Stimulated activated CD8-positive, alpha-beta memory T cell treated with anti-CD3 and anti-CD28 coated beads, Interleukin-15, amount 100 ng/mL, for 24 hours (primary cell): ENCODE measurements around the gene CWH43.
"Not testable (repeated sequence)": the region's sequence is repeated elsewhere in the genome, so short reads cannot be mapped to it uniquely, and the experiment has no call there.

Source experiments
- DNase-seq: peaks from one replicate; pipeline ENCODE4 v3.0.0-alpha.2; 2020; ENCODE audit warnings: low read depth

CWH43 gene

DNA sequence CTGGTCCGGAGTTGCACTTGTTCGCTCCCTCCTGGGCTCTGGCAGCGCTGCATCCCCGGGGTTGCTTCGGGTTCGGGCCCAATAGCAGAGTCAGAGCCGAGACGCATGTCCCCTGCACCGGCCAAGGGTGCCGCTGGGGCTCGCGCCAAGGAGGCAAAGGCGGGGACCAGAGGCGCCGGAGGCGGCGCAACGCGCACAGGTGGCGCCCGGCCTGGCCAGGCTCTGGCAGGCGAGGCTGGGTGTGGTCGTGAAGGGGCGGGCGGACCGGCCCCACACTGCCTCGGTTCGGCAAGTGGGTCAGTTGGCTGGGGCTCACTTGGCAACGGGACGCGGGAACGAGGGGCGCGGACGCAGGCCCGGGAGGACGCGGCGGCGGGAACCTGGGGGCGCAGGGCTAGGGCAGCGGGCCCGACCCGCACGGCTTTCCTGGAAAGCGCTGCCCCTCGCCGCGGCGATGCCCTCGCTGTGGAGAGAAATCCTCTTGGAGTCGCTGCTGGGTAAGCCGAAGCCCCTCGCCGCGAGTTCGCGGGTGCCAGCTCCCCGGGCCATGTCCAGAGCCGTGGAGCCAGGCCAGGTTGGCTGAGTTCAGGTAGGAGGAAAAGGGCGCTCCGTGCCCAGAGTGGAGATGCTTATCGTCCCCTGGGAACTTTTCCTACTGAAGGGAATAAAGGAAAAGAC, at the start of gene CWH43:
TSS of gene CWH43 (plus strand) at position 300 of the 678 bp plus-strand sequence. CDS start at position 455, 155 bp downstream.
- no peak for DNase-seq

- no peak for DNase-seq
These were observed 49.0 kb upstream of the CWH43 start for GRCh38 chr4:48937033-48937432.

DNA sequence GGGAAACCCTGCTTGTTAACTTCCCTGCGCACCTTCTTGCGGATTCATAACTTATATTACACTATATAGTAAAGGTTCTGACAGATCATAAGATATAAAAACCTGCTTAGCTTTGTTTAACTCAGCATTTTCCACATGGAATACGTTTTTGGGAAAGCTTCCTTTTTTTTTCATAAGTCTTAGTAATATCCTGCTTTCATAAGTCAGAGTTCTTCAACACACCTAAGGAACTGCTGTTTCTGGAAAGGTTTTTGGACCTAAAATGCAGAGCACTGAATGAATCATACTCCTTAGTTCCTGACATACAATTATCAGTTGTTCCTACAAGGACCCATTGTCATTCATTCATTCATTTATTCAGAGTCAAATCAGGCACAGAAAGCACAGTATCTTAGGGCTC, 47.2 kb upstream of the CWH43 start:
- DNase-seq, result no peak

- no peak for DNase-seq
These were observed 46.3 kb upstream of the CWH43 start for GRCh38 chr4:48939785-48940184.

DNA sequence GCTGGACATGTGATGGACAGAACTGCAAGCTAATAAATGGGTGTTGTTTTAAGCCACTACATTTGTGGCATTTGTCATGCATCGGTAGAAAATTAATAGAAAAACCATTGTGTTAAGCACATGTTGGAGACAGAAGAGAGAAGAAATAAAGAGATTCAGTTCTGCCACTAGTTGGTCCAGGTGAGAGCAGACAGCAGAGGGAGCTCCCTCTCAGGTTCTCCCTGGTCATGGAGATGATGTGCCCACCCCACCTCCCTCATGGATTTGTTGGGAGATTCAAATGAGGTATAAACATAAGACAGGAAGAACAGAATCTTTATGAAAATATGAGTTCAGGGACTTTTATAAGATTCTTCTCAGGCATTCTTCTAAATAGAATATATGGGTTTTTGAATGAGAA, 42.7 kb upstream of the CWH43 start:
- no peak for DNase-seq

DNA sequence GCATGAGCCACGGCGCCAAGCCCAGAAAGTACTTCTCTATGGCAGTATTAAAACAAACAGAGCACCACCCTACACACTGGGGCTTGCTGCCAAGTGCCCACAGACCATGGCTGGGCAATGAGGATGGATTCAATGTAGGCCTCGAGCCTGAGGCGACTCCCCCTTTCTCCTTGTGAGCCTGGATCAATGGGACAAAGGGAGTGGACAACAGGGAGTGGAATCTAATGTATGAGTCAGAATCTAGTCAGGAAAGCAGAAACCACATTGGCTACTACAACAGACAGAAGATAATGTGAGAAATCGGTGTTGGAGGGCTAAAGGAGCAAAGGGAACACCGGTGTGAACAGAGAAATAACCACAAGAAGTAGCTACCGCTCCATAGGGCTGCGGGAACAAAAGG, 41.8 kb upstream of the CWH43 start:
- no peak for DNase-seq

GRCh38 chr4:48944756-48945241, 41.3 kb upstream of the CWH43 start:
- no peak for DNase-seq

- DNase-seq, result no peak
These were observed 40.1 kb upstream of the CWH43 start for GRCh38 chr4:48945981-48946380.

DNA sequence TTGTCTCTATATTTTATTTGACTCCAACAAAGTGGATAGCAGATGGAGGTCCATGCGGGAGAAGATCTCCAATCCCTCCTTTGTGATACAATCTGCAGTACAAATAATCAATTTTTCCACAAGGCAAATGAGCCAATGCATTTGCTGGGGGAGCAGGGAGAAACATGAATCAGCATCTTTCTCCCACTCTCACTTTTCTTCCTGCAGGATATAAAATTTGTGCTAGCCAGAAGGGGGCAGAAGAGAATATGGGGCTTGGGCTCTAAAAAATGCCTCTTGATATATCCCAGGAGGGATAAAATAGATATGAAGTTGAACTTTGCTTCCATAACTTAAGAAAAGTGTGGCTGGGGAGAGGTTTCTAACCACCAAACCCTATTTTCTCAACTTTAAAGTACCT, 38.3 kb upstream of the CWH43 start:
- DNase-seq, result no peak

- no peak for DNase-seq
These were observed 37.0 kb upstream of the CWH43 start for GRCh38 chr4:48949086-48949485.

DNA sequence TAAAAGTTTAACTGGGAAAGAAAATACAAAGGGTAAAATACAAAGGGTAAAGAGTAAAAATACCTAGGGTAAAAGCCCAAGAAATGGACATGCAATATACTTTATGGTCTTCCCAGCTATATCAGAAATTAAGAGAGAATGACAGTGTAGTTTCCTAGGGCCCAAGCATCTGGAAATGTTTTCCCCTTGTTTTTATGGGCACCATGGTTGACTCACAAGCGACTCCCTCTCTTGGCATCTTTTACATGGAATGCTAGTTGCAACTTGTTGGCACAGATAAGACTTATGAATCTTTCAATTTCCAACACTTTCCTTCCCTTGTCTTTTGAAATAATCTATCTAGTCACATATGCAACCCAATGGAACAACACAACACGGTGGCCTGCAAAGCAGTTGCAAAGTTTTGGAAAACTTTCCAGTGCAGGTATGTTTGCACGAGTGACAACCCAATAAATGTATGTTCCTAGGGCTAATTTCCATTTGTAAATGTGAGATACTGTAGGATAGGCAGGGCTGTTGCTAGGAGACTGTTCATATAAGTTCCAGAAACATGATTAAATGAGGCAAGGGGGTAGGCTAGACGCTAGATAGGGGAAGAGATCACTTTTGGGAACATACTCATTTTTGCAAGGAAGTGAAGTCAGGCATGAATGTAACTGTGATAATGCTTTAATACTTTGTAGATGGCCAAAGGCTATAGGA, 36.4 kb upstream of the CWH43 start:
- no peak for DNase-seq

- no peak for DNase-seq
These were observed 31.8 kb upstream of the CWH43 start for GRCh38 chr4:48954314-48954713.

DNA sequence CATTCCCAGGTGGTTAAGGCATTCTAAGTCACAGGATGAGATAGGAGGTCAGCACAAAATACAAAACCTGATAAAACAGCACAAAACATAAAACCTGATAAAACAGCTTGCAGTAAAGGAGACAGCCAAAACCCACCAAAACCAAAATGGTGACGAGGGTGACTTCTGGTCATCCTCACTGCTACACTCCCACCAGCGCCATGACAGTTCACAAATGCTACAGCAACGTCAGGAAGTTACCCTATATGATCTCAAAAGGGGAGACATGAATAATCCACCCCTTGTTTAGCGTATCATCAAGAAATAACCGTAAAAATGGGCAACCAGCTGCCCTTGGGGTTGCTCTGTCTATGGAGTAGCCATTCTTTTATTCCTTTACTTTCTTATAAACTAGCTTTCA, 28.7 kb upstream of the CWH43 start:
- DNase-seq, result not testable (repeated sequence)

GRCh38 chr4:48958582-48958981, 27.5 kb upstream of the CWH43 start:
- no peak for DNase-seq

DNA sequence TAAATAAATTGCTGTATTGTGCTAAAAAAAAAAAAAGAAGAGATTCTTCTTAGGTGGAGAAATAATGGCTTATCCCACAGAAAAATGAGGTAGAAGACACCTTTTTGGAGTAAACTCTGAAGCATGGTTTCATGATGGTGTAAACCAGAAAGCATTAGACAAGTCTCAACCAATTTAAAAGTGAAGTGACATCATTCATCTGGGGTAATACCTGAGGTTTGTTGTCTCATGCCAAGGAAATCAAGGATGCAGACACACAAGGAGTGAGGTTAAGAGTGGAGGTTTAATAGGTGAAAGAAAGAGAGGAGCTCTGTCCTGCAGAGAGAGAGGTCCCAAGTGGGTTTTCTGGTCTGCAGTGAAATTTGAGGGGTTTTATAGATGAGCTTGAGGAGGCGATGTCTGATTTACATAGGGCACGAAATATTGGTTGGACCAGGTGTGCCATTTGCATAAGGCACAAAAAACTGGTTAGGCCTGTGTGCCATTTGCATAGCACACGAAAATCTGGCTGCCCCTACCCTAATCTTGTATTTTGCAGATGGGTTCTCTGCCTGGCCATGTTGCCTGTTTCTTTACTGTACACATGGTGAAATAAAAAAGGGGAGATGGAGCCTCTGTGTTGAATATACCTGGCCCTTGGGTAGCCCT, 25.0 kb upstream of the CWH43 start:
- no peak for DNase-seq

- no peak for DNase-seq
These were observed 23.4 kb upstream of the CWH43 start for GRCh38 chr4:48962636-48963035.

DNA sequence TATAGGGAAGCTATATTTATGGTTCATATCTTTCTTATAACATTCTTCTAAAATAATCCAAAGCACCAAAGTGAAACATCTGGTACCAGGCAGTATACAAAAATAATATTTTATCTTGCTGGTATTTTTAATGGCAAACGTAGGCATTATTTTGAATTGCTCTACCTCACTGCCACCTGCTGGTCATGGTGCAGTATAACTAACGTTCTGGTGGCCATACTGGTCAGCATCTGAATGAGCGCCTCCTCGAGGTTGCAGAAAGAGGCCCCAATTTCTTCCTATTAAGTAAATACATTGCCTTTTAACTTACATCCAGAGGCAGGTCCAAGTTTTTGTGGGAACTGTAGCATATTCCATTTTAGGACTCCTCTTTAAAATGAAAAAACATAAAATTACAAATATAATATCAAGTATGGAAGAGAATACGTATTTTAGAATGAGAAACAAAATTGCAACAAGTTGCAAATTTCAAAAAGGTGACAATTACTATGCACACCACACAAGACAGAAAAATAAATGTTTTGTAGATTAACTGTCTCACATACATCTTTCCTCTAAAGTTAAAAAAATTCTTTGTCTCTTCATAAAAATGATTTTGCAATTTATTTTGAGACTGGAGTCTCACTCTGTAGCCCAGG, 22.9 kb upstream of the CWH43 start:
- DNase-seq, result peak; percentile 13

DNA sequence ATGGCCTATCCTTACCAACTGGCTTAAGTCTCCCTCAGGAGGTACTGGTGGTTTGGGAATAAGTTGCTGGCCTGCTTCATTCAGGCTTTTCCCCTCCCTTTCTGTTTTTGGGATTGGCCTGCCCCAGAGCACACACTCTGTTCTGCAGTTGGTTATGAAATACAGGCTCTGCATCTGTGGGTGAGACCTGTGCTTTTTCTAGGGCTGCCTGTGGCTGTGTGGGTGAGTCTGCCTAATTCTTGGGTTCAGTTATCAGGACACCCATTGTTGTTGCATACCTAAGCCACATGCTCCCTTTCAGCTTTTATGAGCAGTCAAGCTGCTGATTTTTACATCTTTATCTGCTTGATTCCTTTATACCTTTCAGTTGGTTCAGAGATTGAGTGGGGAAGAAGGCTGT, 19.0 kb upstream of the CWH43 start:
- no peak for DNase-seq

DNA sequence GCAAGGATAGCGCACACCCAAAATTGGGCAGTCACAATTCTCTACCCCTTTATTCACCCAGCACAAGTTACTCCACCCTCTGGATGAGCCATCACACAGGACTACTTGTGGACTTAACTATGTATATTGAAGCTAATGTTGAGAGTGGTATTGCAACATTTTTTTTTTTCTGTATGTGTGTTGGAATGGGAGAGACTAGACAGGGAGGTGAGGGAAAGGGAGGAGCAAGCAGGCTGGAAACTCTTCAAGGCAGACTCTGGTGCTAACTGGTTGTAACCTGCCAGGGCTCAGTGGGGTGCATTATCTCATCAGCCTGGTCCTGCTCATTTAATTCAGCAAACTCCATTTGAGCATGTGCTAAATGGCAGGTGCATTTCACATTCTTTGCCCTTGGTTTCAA, 18.4 kb upstream of the CWH43 start:
- DNase-seq, result no peak

GRCh38 chr4:48968814-48969213, 17.3 kb upstream of the CWH43 start:
- no peak for DNase-seq

- no peak for DNase-seq
These were observed 15.6 kb upstream of the CWH43 start for GRCh38 chr4:48970471-48970921.

GRCh38 chr4:48974979-48975640, 11.0 kb upstream of the CWH43 start:
- no peak for DNase-seq
